ENCODE measurements around the gene EPHB4. TPM values are rescaled to one million over a fixed set of nuclear protein-coding genes. Genes with fewer than 3 reads are reported as not detected.
A peak's percentile ranks its signal among the peaks of the same experiment; 100 is the strongest.

EPHB4 gene
- total and polyA plus RNA-seq, 12 donors: 31.5 to 188 (median 103) TPM

GRCh38 chr7:100852048-100852872 lies 24.9 kb upstream of the EPHB4 start, which contains the start of gene SLC12A9:
SLC12A9 (plus strand) TSS chr7:100852713; CDS start chr7:100854198, 1,485 bp downstream.
- intact Hi-C loops (cut with DNase I): loop anchor here (5.0 kb wide), 2 partner anchors 55 to 150 kb away; no protein-coding TSS in a partner anchor

DNA sequence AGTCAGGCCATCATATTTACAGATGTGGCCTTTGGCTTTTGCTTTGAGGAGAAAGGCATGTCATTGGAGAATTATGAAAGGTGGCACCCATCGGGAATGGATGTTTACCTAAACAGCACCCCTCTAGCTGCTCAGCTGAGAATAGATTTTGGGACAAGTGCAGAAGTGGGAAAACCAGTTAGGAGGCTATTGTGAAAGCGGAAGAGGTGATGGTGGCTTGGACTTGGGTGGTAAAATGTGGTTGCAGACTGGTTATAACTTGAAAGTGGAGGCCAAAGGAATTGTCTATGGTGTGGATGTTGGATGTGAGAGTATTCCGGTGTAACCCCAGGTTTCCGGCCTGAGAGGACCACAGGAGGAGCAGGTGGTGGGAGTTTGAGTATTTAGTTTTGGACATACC lies 20.0 kb upstream of the EPHB4 start:
- TF ChIP-seq CTCF (IDR thresholded peaks at IDR 0.05): no peak
- TF ChIP-seq POLR2A (IDR thresholded peaks at IDR 0.05): no peak
- no peaks in the 10 kb centered on the region for H3K9me3 ChIP-seq (replicated peaks in 1 of 3)
- H3K27ac ChIP-seq: no peak overlapping the region
- intact Hi-C loops (cut with DNase I): no loop called here
- no peak for DNase-seq
- H3K36me3 ChIP-seq (replicated peaks in 1 of 2): no peaks in the 10 kb centered on the region
- H3K4me1 ChIP-seq (replicated peaks in 1 of 2): peaks cover 3 to 7% of the 10 kb centered on the region in 2 donors
- H3K4me3 ChIP-seq: no peak overlapping the region
- 95 to 100% (median 96%) methylated on average over 4 of the region's 4 CpGs for WGBS, 4 donors
- H3K27me3 ChIP-seq: no peaks in the 10 kb centered on the region

More at GRCh38 chr7:100852048-100852872, 24.9 kb upstream of the EPHB4 start, which contains the start of gene SLC12A9:
- H3K4me3 ChIP-seq: peak within 1 kb of the TSS in 3 of 4 donors; percentile 73 to 94 (median 75)
- H3K4me1 ChIP-seq (replicated peaks in 1 of 2): peaks cover 4 to 12% of the 10 kb centered on the region in 2 donors
- DNase-seq: peak; percentile 91 to 95 (median 93)
- no peaks in the 10 kb centered on the region for H3K27me3 ChIP-seq
- TF ChIP-seq POLR2A (IDR thresholded peaks at IDR 0.05) (peak; percentile 33 to 44), CTCF (IDR thresholded peaks at IDR 0.05) (peak; percentile 87 to 97 (median 94))
- H3K9me3 ChIP-seq (replicated peaks in 1 of 3): no peaks in the 10 kb centered on the region
- 0 to 1% (median 0%) methylated on average over 15 to 71 of the region's 71 CpGs for WGBS, 4 donors
- no peaks in the 10 kb centered on the region for H3K36me3 ChIP-seq (replicated peaks in 1 of 2)
- peak within 1 kb of the TSS in 1 of 5 donors; percentile 75 for H3K27ac ChIP-seq

DNA sequence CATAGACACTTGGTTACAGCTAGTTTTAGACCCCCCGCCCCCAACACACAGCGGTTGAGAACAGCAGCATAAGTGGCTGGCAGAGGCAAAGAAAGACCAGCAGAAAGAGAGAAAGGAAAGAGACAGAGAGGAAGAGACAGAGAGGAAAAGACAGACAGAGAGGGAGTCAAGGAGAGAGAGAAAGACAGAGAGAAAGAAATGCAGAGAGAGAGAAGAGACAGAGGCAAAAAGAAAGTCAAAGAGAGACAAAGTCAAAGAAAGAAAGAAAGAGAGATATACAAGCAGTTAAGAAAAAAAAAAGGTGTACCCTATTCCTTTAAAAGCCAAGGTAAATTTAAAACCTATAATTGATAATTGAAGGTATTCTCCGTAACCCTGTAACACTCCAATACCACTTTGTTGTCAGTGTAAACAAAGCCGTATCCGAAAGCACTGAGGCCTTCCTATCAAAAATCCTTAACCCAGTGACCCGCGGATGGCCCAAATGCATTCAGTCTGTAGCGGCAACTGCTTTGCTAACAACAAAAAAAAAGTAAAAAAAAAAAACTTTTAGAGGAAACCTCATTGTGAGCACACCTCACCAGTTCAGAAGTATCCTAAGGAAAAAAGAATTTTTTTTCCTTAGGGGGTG lies 13.3 kb upstream of the EPHB4 start:
- peaks cover 7 to 12% of the 10 kb centered on the region in 2 donors for H3K4me1 ChIP-seq (replicated peaks in 1 of 2)
- H3K4me3 ChIP-seq: no peak overlapping the region
- 47 to 56% (median 52%) methylated on average over 8 of the region's 8 CpGs for WGBS, 4 donors
- no peaks in the 10 kb centered on the region for H3K27me3 ChIP-seq
- TF ChIP-seq CTCF (IDR thresholded peaks at IDR 0.05) (no peak), POLR2A (IDR thresholded peaks at IDR 0.05) (no peak)
- intact Hi-C loops (cut with DNase I): no loop called here
- no peaks in the 10 kb centered on the region for H3K36me3 ChIP-seq (replicated peaks in 1 of 2)
- peak overlapping the region in 3 of 5 donors; percentile 31 to 47 (median 47) for H3K27ac ChIP-seq
- no peak for DNase-seq
- no peaks in the 10 kb centered on the region for H3K9me3 ChIP-seq (replicated peaks in 1 of 3)

GRCh38 chr7:100839361-100839760 lies 12.0 kb upstream of the EPHB4 start:
- H3K4me3 ChIP-seq: no peak overlapping the region
- no peaks in the 10 kb centered on the region for H3K36me3 ChIP-seq (replicated peaks in 1 of 2)
- H3K27me3 ChIP-seq: no peaks in the 10 kb centered on the region
- H3K9me3 ChIP-seq (replicated peaks in 1 of 3): no peaks in the 10 kb centered on the region
- H3K27ac ChIP-seq: no peak overlapping the region
- DNase-seq: no peak
- peaks cover 7 to 12% of the 10 kb centered on the region in 2 donors for H3K4me1 ChIP-seq (replicated peaks in 1 of 2)
- no peak for TF ChIP-seq POLR2A (IDR thresholded peaks at IDR 0.05)
- no peak for TF ChIP-seq CTCF (IDR thresholded peaks at IDR 0.05)
- intact Hi-C loops (cut with DNase I): no loop called here
- WGBS, 4 donors: 93 to 97% (median 96%) methylated on average over 8 to 18 of the region's 18 CpGs

Data from adrenal gland (tissue), 12 donors.